ENCODE results near the gene TRMT10A.

GRCh38 chr4:99594818-99595217 lies 31.0 kb upstream of the TRMT10A start:
- TF ChIP-seq CTCF (IDR thresholded peaks at IDR 0.05), result no peak
- TF ChIP-seq SREBF2 (IDR thresholded peaks at IDR 0.05), result no peak
- no peak for TF ChIP-seq USF2 (IDR thresholded peaks at IDR 0.05)
- TF ChIP-seq POLR2A (IDR thresholded peaks at IDR 0.05; ENCODE audit: low read length), result no peak
- TF ChIP-seq POLR2AphosphoS2 (conservative IDR thresholded peaks at IDR 0.05; ENCODE audit: low read length), result no peak
- TF ChIP-seq HDAC2 (IDR thresholded peaks at IDR 0.05), result no peak
- no peak for TF ChIP-seq NR3C1 (IDR thresholded peaks at IDR 0.05)
- no peak for TF ChIP-seq MAX (IDR thresholded peaks at IDR 0.05)
- no peak for TF ChIP-seq RCOR1 (IDR thresholded peaks at IDR 0.05; ENCODE audit: low read depth, low read length)
- TF ChIP-seq ZFP36 (IDR thresholded peaks at IDR 0.05; ENCODE audit: borderline replicate concordance, partially characterized antibody), result no peak
